DMS 273 (cell line): Measurements from ENCODE around the gene IRF6.
"Not testable (repeated sequence)": the region's sequence is repeated elsewhere in the genome, so short reads cannot be mapped to it uniquely, and the experiment has no call there.

Experiments used
- DNase-seq: peaks from one replicate; lab custom pipeline; 2025; ENCODE audit not compliant: unreplicated experiment; lab: John Stamatoyannopoulos, UW

Gene IRF6

GRCh38 chr1:209823143-209824041, 17.4 kb upstream of the IRF6 start:
- DNase-seq, result peak; percentile 79

GRCh38 chr1:209822706-209823105, 16.8 kb upstream of the IRF6 start:
- no peak for DNase-seq

- no peak for DNase-seq
Observed at GRCh38 chr1:209820986-209821385, 15.0 kb upstream of the IRF6 start.

GRCh38 chr1:209819058-209819457, 13.1 kb upstream of the IRF6 start:
- no peak for DNase-seq

DNA sequence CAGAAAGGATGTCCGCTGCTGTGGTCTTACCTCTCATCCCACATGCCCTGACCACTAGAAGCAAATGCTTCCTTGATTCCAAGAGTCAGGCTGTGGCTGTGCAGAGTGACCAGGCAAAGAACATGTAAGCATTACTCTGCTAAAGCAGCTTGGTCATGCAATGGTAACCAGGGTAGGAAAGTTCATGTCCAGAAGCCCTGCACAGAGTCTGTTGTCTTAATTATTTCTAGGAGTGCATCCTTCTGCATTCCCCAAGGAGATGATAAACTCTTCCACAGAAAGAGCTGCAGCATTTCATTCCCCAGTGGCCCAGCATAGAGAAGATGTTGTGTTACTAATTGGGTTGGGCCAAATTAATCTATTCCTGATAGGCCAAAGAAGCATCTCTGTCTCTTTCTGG, 11.7 kb upstream of the IRF6 start:
- no peak for DNase-seq

GRCh38 chr1:209816923-209817322, 11.0 kb upstream of the IRF6 start:
- DNase-seq, result no peak

DNA sequence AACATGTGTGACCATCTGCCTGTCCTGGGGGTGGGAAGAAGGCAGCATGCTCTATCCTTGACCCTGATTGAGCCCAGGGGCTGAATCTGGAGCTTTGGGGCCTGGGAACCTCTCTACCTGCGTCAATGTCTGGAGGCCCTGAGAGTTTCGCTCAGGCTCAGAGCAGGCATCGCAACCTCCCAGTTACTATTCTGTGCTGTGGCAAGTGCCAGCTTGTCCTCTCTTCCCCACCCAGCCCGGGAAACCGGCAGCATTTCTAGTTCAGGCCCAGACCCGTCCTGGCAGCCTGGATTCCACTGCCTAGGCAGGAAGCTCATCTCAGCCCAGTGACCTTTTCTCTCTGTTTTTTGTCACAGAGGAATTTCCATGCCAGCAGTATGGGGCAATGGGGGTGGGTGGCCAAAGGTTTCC, 10.0 kb upstream of the IRF6 start:
- DNase-seq, result peak; percentile 82

- no peak for DNase-seq
Observed at GRCh38 chr1:209815490-209815889, 9.5 kb upstream of the IRF6 start.

DNA sequence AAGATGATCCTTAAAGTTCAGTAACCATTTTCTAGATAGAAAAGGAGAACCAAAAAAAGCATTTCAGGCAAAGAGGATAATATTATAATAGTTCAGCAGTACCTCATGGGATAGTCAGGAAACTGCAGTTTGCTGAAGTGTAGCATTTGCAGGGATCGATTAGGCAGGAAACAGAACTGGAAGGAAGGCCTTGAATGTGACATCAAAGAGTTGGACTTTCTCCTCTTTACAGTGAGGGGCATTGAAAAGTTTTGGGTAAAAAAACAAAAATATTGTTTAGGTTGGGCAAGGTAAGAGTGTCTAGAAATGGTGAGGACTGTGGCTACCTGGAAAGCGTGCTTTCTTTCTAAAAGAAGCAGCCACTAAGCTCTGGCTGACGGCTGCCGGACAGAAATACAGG, 8.0 kb upstream of the IRF6 start:
- DNase-seq, result no peak

- DNase-seq, result no peak
Observed at GRCh38 chr1:209810783-209811182, 4.8 kb upstream of the IRF6 start.

- DNase-seq, result no peak
Observed at GRCh38 chr1:209809611-209810010, 3.7 kb upstream of the IRF6 start.

DNA sequence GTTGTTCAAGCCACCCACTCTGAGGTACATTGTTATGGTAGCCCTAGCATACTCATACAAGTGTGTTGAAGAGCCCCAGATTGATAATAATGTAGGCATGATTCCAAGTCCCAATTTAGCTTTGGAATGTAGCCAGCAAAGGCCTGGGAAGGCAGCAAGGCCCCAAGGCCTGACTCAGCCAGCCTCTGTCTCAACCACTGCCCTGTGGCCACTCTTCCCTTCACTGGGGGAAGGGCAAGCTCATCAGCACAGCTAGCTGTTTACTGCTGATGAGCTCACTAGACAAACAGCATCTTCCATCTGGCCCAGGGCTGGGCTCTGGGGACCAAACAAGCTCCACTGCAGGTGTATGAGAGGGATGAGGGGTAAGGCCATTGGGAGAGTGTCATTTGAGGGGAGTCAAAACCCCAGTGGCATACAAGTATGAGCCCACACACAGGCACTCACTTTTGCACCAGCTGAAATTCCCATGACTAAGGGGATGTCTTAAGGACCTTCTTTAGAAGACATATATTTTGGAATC, 2.2 kb upstream of the IRF6 start:
- peak; percentile 88 for DNase-seq

DNA sequence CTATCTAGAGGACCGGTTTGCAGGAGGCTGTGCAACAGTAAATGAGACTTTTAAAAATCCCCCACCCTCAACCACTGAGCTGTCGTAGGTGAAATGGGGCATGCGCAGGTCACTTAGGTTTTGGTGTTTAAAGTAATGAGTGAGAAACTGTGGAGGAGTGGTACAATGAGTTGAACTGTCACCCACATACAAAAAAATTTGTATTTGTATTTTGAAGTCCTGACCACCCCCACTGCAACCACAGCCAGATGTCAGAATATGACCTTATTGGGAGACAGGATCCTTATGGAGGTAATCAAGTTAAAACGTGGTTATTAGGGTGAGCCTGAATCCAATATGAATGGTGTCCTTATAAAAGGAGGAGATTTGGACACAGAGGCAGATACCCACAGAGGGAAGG, 1.6 kb upstream of the IRF6 start:
- peak; percentile 37 for DNase-seq

- DNase-seq, result no peak
Observed at GRCh38 chr1:209805341-209805781, 581 bp downstream of the IRF6 start.

DNA sequence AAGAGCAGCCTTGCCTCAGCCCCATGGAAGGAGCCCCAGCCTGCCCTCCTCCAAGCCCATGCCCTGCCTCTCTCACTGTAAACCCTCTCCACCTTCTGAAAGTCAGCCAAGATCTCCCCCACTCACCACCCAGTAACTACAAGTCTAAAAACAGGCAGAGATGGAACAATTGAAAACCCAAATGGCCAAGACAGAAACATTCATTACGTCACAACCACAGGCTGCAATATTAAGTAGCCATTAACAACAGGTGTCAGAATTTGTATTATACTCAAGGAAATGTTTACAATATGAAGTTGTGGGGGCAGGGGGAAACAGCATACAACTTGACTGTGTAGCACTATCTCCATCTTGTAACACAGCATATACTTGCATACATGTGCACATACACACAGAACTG, 2.4 kb downstream of the IRF6 start:
- DNase-seq, result no peak

DNA sequence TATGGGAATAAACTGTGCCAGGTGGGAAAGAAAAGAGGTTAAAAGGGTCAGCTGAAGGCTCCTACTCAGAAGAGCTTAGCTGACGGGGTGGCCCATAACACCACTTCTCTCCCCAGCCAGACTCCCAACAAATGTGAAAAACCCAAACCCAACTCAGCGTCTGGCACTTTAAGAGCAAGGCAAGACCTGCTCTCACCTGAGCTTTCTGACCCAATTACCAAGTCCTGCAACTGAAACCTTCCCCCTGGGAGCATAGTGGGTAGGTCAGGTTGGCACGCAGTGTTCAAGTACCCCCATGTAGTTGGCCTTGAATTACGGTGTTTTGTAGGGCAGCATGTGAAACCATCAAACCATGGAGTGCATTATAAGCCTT, 3.2 kb downstream of the IRF6 start:
- no peak for DNase-seq

GRCh38 chr1:209802117-209802779, 3.7 kb downstream of the IRF6 start:
- peak; percentile 52 for DNase-seq

- peak; percentile 69 for DNase-seq
Observed at GRCh38 chr1:209800984-209801834, 4.7 kb downstream of the IRF6 start.

DNA sequence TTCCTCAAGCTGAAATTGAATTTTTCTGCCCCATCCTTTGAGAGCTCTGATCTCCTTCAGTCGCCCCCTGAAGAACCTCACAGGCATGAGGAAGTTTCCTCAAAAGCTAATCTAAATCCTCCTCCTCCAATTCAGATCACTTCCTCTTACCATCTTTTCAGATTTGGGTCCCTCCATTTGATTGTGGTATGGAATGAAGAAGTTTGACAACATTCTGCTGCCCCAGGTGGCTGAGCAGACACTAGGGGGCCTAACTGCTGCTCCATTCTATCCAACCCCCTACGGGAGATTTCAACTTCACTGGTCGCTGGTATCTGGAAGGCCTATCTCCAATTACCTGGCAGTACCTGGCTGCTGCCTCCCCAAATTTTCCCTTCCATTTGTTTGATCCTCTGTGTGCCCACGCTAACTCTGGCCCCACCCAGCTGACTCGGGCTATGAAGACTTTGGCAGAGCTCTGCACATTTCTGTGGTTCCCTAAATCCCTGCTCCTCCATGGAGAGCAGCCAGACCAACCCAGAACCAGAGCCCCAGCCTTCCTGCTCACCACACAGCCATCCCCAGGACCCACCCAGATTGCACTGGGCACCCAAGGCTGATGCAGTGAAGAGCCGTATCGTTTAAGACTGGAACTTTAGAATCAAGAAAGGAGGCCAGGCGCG, 7.8 kb downstream of the IRF6 start:
- peak; percentile 23 for DNase-seq

GRCh38 chr1:209793711-209794110, 12.2 kb downstream of the IRF6 start:
- DNase-seq, result not testable (repeated sequence)

DNA sequence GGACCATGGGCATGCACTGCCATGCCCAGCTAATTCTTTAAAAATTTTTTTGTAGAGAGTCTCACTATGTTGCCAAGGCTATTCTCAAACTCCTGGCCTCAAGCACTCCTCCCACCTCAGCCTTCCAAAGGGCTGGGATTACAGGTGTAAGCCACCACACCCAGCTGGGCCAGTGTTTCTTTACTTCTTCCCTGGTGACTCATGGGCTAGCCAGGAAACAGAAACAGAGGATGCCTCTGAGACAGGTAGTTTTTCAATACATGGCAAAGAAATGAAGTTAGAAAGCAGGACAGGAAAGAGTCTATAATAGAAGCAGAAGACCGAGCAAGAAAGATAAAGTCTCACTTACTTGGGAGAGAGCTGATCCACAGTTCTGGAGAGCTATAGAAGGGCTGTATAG, 14.0 kb downstream of the IRF6 start:
- no peak for DNase-seq
